ENCODE data around the gene OXA1L.

DNA sequence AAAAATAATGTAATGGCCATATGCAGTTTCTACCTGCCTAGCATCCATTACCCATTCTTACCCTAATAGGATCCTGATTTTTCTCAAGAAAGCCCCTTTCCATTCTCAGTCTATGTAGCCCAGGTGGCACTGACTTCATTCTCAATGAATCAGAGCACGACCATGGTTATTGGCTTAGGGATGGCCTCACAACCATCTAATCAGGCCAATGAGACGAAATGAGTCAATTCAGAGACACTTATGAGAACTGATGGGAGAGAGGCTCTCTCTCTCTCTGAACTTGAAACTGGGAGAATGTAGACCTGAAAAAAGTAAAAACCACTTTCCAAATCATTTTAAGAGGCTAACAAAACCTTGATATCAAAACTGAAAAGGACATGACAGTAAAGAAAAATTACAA lies 45.3 kb upstream of the OXA1L start:
- TF ChIP-seq EZH2 (IDR thresholded peaks at IDR 0.05; ENCODE audit: borderline replicate concordance, low read length) = no peak
- TF ChIP-seq, protein P1, sequence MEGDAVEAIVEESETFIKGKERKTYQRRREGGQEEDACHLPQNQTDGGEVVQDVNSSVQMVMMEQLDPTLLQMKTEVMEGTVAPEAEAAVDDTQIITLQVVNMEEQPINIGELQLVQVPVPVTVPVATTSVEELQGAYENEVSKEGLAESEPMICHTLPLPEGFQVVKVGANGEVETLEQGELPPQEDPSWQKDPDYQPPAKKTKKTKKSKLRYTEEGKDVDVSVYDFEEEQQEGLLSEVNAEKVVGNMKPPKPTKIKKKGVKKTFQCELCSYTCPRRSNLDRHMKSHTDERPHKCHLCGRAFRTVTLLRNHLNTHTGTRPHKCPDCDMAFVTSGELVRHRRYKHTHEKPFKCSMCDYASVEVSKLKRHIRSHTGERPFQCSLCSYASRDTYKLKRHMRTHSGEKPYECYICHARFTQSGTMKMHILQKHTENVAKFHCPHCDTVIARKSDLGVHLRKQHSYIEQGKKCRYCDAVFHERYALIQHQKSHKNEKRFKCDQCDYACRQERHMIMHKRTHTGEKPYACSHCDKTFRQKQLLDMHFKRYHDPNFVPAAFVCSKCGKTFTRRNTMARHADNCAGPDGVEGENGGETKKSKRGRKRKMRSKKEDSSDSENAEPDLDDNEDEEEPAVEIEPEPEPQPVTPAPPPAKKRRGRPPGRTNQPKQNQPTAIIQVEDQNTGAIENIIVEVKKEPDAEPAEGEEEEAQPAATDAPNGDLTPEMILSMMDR (IDR thresholded peaks at IDR 0.05; ENCODE audit: low read length) = no peak

All from OCI-LY1 (cell line).